22Rv1 (cell line): ENCODE results near the gene SPSB1.

Source experiments
- CTCF ChIP-seq: fragments of 450-650 bp; IDR thresholded peaks from 2 replicates; pipeline ENCODE4 v1.5.1; 2017; ENCODE audit warnings: mild to moderate bottlenecking
- ZFX ChIP-seq: fragments of 450-650 bp; IDR thresholded peaks from 2 replicates; pipeline ENCODE4 v1.6.1; 2017; ENCODE audit warnings: antibody characterized with exemption, borderline replicate concordance

- TF ChIP-seq CTCF (no peak), ZFX (no peak)
These were observed 53.9 kb downstream of the SPSB1 start for GRCh38 chr1:9346566-9346965.
